SK-N-SH treated with all-trans-retinoic acid at 6 μM for 48 hours (cell line): ENCODE measurements around the gene PTPN12.

Experiments
- ATAC-seq: fragments of 200-7000 bp; cut with Tn5 transposase; 3 replicates; pipeline ENCODE4 v1.9.1; 2020; ENCODE audit warnings: mild to moderate bottlenecking, moderate library complexity
- ARNTL ChIP-seq: fragments of 450-650 bp; formaldehyde crosslinking; IDR thresholded peaks from 2 replicates; pipeline ENCODE4 v1.5.0; 2020; ENCODE audit warnings: low read depth, mild to moderate bottlenecking, moderate library complexity, borderline replicate concordance
- BACH2 ChIP-seq: fragments of 250-450 bp; sonication (Bioruptor Pico); IDR thresholded peaks from 2 replicates; pipeline ENCODE4 v1.9.0; 2021; ENCODE audit warnings: mild to moderate bottlenecking, borderline replicate concordance
- CSDC2 ChIP-seq: fragments of 250-450 bp; sonication (Bioruptor Pico); IDR thresholded peaks from 2 replicates; pipeline ENCODE4 v1.5.0; 2020; ENCODE audit warnings: mild to moderate bottlenecking, moderate library complexity
- CSRNP3 ChIP-seq: fragments of 250-450 bp; sonication (Bioruptor Pico); IDR thresholded peaks from 2 replicates; pipeline ENCODE4 v1.5.1; 2021; ENCODE audit warnings: mild to moderate bottlenecking, moderate library complexity
- ESRRG ChIP-seq: fragments of 250-450 bp; sonication (Bioruptor Pico); IDR thresholded peaks from 2 replicates; pipeline ENCODE4 v1.6.1; 2021; ENCODE audit warnings: mild to moderate bottlenecking
- GLIS3 ChIP-seq: fragments of 250-450 bp; sonication (Bioruptor Pico); IDR thresholded peaks from 2 replicates; pipeline ENCODE4 v1.5.0; 2020; ENCODE audit warnings: mild to moderate bottlenecking, moderate library complexity
- OSR1 ChIP-seq: fragments of 250-450 bp; sonication (Bioruptor Pico); IDR thresholded peaks from 2 replicates; pipeline ENCODE4 v1.8.0; 2022; ENCODE audit warnings: moderate library complexity, mild to moderate bottlenecking, inconsistent platforms
- PATZ1 ChIP-seq: fragments of 250-450 bp; sonication (Bioruptor Pico); IDR thresholded peaks from 2 replicates; pipeline ENCODE4 v1.8.0; 2020; ENCODE audit warnings: mild to moderate bottlenecking, moderate library complexity, borderline replicate concordance
- PPARA ChIP-seq: fragments of 250-450 bp; sonication (Bioruptor Pico); IDR thresholded peaks from 2 replicates; pipeline ENCODE4 v1.5.0; 2020; ENCODE audit warnings: mild to moderate bottlenecking, borderline replicate concordance
- RARB ChIP-seq: fragments of 250-450 bp; sonication (Bioruptor Pico); IDR thresholded peaks from 2 replicates; pipeline ENCODE4 v1.8.0; 2021; ENCODE audit warnings: mild to moderate bottlenecking, moderate library complexity
- TOX ChIP-seq: fragments of 250-450 bp; sonication (Bioruptor Pico); IDR thresholded peaks from 2 replicates; pipeline ENCODE4 v1.8.0; 2021; ENCODE audit warnings: mild to moderate bottlenecking, moderate library complexity, borderline replicate concordance
- ZFP3 ChIP-seq: fragments of 250-450 bp; sonication (Bioruptor Pico); IDR thresholded peaks from 2 replicates; pipeline ENCODE4 v1.5.0; 2020; ENCODE audit warnings: mild to moderate bottlenecking, moderate library complexity
- ZFP30 ChIP-seq: fragments of 450-650 bp; formaldehyde crosslinking; IDR thresholded peaks from 2 replicates; pipeline ENCODE4 v1.5.0; 2022; ENCODE audit warnings: mild to moderate bottlenecking, moderate library complexity
- ZNF565 ChIP-seq: fragments of 450-650 bp; formaldehyde crosslinking; conservative IDR thresholded peaks from 2 replicates; pipeline ENCODE4 v1.5.0; 2020; ENCODE audit warnings: low read depth, mild to moderate bottlenecking, moderate library complexity
- ZNF70 ChIP-seq: fragments of 450-650 bp; formaldehyde crosslinking; IDR thresholded peaks from 2 replicates; pipeline ENCODE4 v1.5.0; 2020; ENCODE audit warnings: mild to moderate bottlenecking, moderate library complexity
- ZNF8 ChIP-seq: fragments of 450-650 bp; formaldehyde crosslinking; IDR thresholded peaks from 2 replicates; pipeline ENCODE4 v1.5.0; 2020; ENCODE audit warnings: mild to moderate bottlenecking, moderate library complexity
- TF ChIP-seq, protein P1 (sequence below): fragments of 250-450 bp; sonication (Bioruptor Pico); IDR thresholded peaks from 2 replicates; pipeline ENCODE4 v1.8.0; 2021; ENCODE audit warnings: low read depth, mild to moderate bottlenecking, moderate library complexity, borderline replicate concordance
- TF ChIP-seq, protein P2 (sequence below): fragments of 250-450 bp; sonication (Bioruptor Pico); IDR thresholded peaks from 2 replicates; pipeline ENCODE4 v1.5.1; 2020; ENCODE audit warnings: low read depth, mild to moderate bottlenecking, moderate library complexity

Gene PTPN12

GRCh38 chr7:77606562-77606961 lies 69.5 kb downstream of the PTPN12 start:
- ATAC-seq, result no peak
- TF ChIP-seq BACH2 (no peak), ZNF565 (CRISPR knock-in tag) (no peak), CSDC2 (CRISPR knock-in tag) (no peak), CSRNP3 (CRISPR knock-in tag) (no peak), GLIS3 (CRISPR knock-in tag) (no peak), ESRRG (CRISPR knock-in tag) (no peak), PATZ1 (CRISPR knock-in tag) (no peak), OSR1 (no peak), ZFP30 (CRISPR knock-in tag) (no peak)
- TF ChIP-seq, all 23 proteins: peak for 0

DNA sequence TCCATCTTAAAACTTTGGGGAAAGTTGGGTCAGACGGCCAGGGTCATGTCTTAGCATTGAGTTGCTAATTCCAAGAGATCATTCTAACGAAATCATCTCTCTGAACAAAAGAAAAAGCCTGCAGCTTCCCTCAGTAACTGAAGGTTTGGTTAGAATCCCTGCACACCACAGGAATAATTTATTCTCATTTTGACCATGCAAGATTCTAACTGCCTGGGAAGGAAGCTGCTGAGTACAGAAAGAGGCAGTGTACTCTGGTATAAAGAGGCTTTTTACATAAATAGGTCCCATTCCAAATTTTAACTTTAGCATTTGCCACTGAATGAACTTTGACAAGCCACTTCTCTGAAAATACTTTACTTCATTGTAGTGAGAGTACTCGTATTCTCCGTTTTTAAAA lies 82.2 kb downstream of the PTPN12 start:
- ATAC-seq, result no peak
- TF ChIP-seq ARNTL, result no peak

GRCh38 chr7:77626586-77627308 lies 89.7 kb downstream of the PTPN12 start:
- no peak for TF ChIP-seq CSDC2 (CRISPR knock-in tag)
- TF ChIP-seq ZFP30 (CRISPR knock-in tag), result no peak
- no peak for TF ChIP-seq RARB (CRISPR knock-in tag)
- ATAC-seq, result no peak

GRCh38 chr7:77627309-77627676 lies 90.2 kb downstream of the PTPN12 start:
- TF ChIP-seq ARNTL (no peak), BACH2 (no peak), OSR1 (no peak), ZNF70 (CRISPR knock-in tag) (no peak), GLIS3 (CRISPR knock-in tag) (no peak), PPARA (CRISPR knock-in tag) (no peak), CSRNP3 (CRISPR knock-in tag) (no peak), ZNF8 (no peak), ESRRG (CRISPR knock-in tag) (no peak), RARB (CRISPR knock-in tag) (no peak), TOX (no peak), PATZ1 (CRISPR knock-in tag) (no peak), ZFP3 (CRISPR knock-in tag) (no peak)
- TF ChIP-seq, protein P1, sequence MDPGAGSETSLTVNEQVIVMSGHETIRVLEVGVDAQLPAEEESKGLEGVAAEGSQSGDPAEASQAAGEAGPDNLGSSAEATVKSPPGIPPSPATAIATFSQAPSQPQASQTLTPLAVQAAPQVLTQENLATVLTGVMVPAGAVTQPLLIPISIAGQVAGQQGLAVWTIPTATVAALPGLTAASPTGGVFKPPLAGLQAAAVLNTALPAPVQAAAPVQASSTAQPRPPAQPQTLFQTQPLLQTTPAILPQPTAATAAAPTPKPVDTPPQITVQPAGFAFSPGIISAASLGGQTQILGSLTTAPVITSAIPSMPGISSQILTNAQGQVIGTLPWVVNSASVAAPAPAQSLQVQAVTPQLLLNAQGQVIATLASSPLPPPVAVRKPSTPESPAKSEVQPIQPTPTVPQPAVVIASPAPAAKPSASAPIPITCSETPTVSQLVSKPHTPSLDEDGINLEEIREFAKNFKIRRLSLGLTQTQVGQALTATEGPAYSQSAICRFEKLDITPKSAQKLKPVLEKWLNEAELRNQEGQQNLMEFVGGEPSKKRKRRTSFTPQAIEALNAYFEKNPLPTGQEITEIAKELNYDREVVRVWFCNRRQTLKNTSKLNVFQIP, result no peak
- TF ChIP-seq, protein P2, sequence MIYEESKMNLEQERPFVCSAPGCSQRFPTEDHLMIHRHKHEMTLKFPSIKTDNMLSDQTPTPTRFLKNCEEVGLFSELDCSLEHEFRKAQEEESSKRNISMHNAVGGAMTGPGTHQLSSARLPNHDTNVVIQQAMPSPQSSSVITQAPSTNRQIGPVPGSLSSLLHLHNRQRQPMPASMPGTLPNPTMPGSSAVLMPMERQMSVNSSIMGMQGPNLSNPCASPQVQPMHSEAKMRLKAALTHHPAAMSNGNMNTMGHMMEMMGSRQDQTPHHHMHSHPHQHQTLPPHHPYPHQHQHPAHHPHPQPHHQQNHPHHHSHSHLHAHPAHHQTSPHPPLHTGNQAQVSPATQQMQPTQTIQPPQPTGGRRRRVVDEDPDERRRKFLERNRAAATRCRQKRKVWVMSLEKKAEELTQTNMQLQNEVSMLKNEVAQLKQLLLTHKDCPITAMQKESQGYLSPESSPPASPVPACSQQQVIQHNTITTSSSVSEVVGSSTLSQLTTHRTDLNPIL (CRISPR knock-in tag), result no peak
- ATAC-seq, result no peak
